ENCODE measurements around the gene MYPOP. TPM values are rescaled to one million over a fixed set of nuclear protein-coding genes. Genes with fewer than 3 reads are reported as not detected.

Gene MYPOP
- total RNA-seq, 2 experiments from 2014 or later = 5.2 to 15.6 TPM

DNA sequence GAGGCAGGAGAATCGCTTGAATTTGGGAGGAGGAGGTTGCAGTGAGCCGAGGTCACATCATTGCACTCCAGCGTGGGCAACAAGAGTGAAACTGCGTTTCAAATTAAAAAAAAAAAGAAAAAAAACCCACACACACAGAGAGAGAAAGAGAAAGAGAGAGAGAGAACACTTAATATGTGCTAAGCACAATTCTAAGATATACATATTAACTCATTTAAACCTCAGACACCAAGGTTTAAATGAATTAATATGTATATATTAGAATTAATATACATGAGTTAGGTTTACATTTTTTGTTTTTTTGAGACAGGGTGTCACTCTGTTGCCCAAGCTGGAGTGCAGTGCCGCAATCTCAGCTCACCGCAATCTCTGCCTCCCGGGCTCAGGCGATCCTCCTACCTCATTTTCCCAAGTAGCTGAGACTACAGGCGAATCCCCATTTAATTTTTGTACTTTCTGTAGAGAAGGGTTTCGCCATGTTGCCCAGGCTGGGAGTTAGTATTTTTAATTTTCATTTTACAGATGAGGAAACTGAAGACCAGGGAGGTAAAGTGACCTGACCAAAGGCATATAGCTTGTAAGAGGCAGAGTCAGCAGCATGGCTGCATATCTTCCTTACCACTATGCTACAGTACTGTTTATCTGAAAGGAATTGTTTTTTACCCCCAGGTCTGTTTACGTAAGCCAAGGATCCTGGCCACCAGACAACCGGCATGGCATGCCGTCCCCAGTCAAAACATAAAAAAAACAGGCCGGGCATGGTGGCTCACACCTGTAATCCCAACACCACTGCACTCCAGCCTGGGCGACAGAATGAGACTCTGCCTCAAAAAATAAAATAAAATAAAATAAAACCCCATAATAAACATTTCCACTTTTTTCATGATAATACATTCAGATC lies 41.8 kb downstream of the MYPOP start:
- no peaks in the 10 kb centered on the region for H4K20me1 ChIP-seq (ENCODE audit: insufficient read depth, low read length)
- no peak for TF ChIP-seq EZH2phosphoT487 (IDR thresholded peaks at IDR 0.05; ENCODE audit: borderline replicate concordance, low read depth, low read length)
- TF ChIP-seq, protein P1, sequence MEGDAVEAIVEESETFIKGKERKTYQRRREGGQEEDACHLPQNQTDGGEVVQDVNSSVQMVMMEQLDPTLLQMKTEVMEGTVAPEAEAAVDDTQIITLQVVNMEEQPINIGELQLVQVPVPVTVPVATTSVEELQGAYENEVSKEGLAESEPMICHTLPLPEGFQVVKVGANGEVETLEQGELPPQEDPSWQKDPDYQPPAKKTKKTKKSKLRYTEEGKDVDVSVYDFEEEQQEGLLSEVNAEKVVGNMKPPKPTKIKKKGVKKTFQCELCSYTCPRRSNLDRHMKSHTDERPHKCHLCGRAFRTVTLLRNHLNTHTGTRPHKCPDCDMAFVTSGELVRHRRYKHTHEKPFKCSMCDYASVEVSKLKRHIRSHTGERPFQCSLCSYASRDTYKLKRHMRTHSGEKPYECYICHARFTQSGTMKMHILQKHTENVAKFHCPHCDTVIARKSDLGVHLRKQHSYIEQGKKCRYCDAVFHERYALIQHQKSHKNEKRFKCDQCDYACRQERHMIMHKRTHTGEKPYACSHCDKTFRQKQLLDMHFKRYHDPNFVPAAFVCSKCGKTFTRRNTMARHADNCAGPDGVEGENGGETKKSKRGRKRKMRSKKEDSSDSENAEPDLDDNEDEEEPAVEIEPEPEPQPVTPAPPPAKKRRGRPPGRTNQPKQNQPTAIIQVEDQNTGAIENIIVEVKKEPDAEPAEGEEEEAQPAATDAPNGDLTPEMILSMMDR (conservative IDR thresholded peaks at IDR 0.05; ENCODE audit: low read length) = no peak

DNA sequence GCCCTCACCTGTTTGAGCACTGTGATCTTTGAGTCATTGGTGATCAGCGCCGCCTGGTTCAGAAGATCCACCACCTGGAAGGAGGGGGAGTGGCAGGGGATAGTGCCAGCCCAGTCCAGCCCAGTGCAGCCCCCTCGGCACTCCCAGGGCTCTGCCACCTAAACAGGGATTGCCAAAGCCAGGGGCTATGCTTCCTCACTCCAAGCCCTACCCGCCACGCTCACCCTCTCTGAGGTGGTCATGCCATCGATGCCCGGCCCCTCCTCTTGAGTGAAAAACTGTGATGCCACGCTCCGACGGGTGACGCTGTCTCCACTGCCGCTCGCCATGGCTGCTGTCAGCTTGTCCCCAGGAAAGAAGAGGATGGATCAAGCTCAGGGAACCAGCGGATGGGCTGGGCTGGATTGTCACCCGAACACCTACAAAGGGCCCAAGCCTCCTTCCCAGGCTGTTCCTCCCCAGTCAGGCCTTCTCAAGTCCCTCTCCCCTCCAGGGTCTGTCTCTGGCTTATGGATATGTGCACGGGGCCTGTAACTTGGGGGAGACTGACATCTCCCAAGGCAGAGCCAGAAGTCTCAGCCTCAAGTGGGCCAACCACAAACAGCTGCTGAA lies 48.1 kb downstream of the MYPOP start:
- no peaks in the 10 kb centered on the region for H3K9me2 ChIP-seq (ENCODE audit: insufficient read depth, low read length)
- no peak for TF ChIP-seq EZH2phosphoT487 (IDR thresholded peaks at IDR 0.05; ENCODE audit: borderline replicate concordance, low read depth, low read length)
- TF ChIP-seq, protein P1 (conservative IDR thresholded peaks at IDR 0.05; ENCODE audit: low read length) = no peak
- H2AFZ ChIP-seq (ENCODE audit: low read length) = no peak overlapping the region
- no peaks in the 10 kb centered on the region for H3K4me1 ChIP-seq (ENCODE audit: insufficient read depth, low read length, poor library complexity, severe bottlenecking)
- H3K79me2 ChIP-seq (ENCODE audit: insufficient read depth, low read depth, low read length) = peaks cover 14% of the 10 kb centered on the region; the same call in 1 of the 2 replicates
- H3K36me3 ChIP-seq (ENCODE audit: insufficient read depth, low read length) = peaks cover 82% of the 10 kb centered on the region
- POLR2A ChIA-PET = no interaction called here
- no peak overlapping the region for H3K4me2 ChIP-seq (ENCODE audit: low read length)
- no peaks in the 10 kb centered on the region for H4K20me1 ChIP-seq (ENCODE audit: insufficient read depth, low read length)
- CTCF ChIA-PET (ENCODE audit: unreplicated experiment) = no interaction called here
- H3K27ac ChIP-seq (ENCODE audit: low read depth, low read length, poor library complexity, severe bottlenecking) = no peak overlapping the region
- no TSS peak for BruUV-seq (replicated peaks)
- no peak overlapping the region for H3K4me3 ChIP-seq (ENCODE audit: low read depth, low read length, poor library complexity, severe bottlenecking)
- intact Hi-C loops (cut with micrococcal nuclease; ENCODE audit: unreplicated experiment) = no loop called here
- DNase-seq (ENCODE audit: low spot score) = no peak
- H3K9me3 ChIP-seq (ENCODE audit: low read length) = no peaks in the 10 kb centered on the region

More for the DNA sequence above, 41.8 kb downstream of the MYPOP start:
- Histone ChIP-seq H3K9me3 (ENCODE audit: low read length) (no peaks in the 10 kb centered on the region), H3K4me1 (ENCODE audit: insufficient read depth, low read length, poor library complexity, severe bottlenecking) (peaks cover 20% of the 10 kb centered on the region), H3K27ac (ENCODE audit: low read depth, low read length, poor library complexity, severe bottlenecking) (peak overlapping the region; percentile 83), H3K4me2 (ENCODE audit: low read length) (peak overlapping the region; percentile 78), H3K36me3 (ENCODE audit: insufficient read depth, low read length) (peaks cover 37% of the 10 kb centered on the region), H3K4me3 (ENCODE audit: low read depth, low read length, poor library complexity, severe bottlenecking) (peak overlapping the region; percentile 82), H3K9me2 (ENCODE audit: insufficient read depth, low read length) (no peaks in the 10 kb centered on the region), H2AFZ (ENCODE audit: low read length) (no peak overlapping the region), H3K79me2 (ENCODE audit: insufficient read depth, low read depth, low read length) (peaks cover 39% of the 10 kb centered on the region)
- CTCF ChIA-PET (ENCODE audit: unreplicated experiment) = interaction anchor here (1.8 kb wide), 1 partner anchor 44 kb away, joined by 3 read pairs; no protein-coding TSS in a partner anchor
- POLR2A ChIA-PET = interaction anchor here (0.6 to 0.7 kb wide), 3 partner anchors 14 to 1053 kb away, joined by 4 read pairs; no protein-coding TSS in a partner anchor
- BruUV-seq (replicated peaks) = no TSS peak
- intact Hi-C loops (cut with micrococcal nuclease; ENCODE audit: unreplicated experiment) = no loop called here
- no peak for DNase-seq (ENCODE audit: low spot score)
